H1 (cell line): ENCODE results near the gene RUFY3. TPM values are rescaled to one million over a fixed set of nuclear protein-coding genes. Genes with fewer than 3 reads are reported as not detected.

Experiments used
- CHD2 ChIP-seq: IDR thresholded peaks from 2 replicates; pipeline ENCODE4 v1.6.1; 2012; ENCODE audit warnings: low read length, improper control_type of control experiment
- CREB1 ChIP-seq: IDR thresholded peaks from 2 replicates; pipeline ENCODE4 v1.6.1; 2012; ENCODE audit warnings: inconsistent platforms
- GTF2F1 ChIP-seq: IDR thresholded peaks from 2 replicates; pipeline ENCODE4 v1.6.1; 2012; ENCODE audit warnings: low read depth, low read length, improper control_type of control experiment, borderline replicate concordance
- HDAC6 ChIP-seq: IDR thresholded peaks from one replicate; pipeline ENCODE4 v1.7.1; 2012; ENCODE audit warnings: low read depth, mild to moderate bottlenecking, inconsistent platforms, low read length, moderate library complexity
- NRF1 ChIP-seq: IDR thresholded peaks from 2 replicates; pipeline ENCODE4 v1.6.1; 2011; ENCODE audit warnings: mild to moderate bottlenecking, low read depth, low read length, improper control_type of control experiment
- PHF8 ChIP-seq: fragments of 200-600 bp; sonication (generic); conservative IDR thresholded peaks from 2 replicates; pipeline ENCODE4 v1.7.1; 2012; ENCODE audit warnings: low read depth, mild to moderate bottlenecking, inconsistent platforms, low read length, moderate library complexity
- SIN3A ChIP-seq, 2 experiments: IDR thresholded peaks in 1 of 2; conservative IDR thresholded peaks in 1 of 2; 2 replicates each; pipeline ENCODE4 v1.6.1; 2011 to 2012; ENCODE audit warnings: low read length in 2 of 2, improper control_type of control experiment in 1 of 2, low read depth in 1 of 2, mild to moderate bottlenecking in 1 of 2
- TAF1 ChIP-seq: IDR thresholded peaks from 2 replicates; pipeline ENCODE4 v1.6.1; 2011; ENCODE audit warnings: mild to moderate bottlenecking, low read depth, low read length
- TCF12 ChIP-seq: IDR thresholded peaks from 2 replicates; pipeline ENCODE4 v1.6.1; 2011; ENCODE audit warnings: low read depth, mild to moderate bottlenecking, low read length
- TEAD4 ChIP-seq: IDR thresholded peaks from 2 replicates; pipeline ENCODE4 v1.6.1; 2012; ENCODE audit warnings: low read depth, low read length, inconsistent platforms, mixed read lengths
- YY1 ChIP-seq: IDR thresholded peaks from 2 replicates; pipeline ENCODE4 v1.6.1; 2011; ENCODE audit warnings: low read depth, mild to moderate bottlenecking, low read length
- polyA plus RNA-seq, 7 experiments: library from polyadenylated mRNA; depleted of rRNA in 3 of 7; stranded (reverse) in 5 of 7; unstranded in 2 of 7; fragments of >200 nt in 5 of 7; fragments of 200-250 nt in 2 of 7; gene quantifications; 1 replicate in 5 of 7; 2 replicates in 1 of 7; 4 replicates in 1 of 7; pipeline versions ENCODE4 v1.2.1 to v1.2.3, GENCODE V29; 2011 to 2013; ENCODE audit warnings: missing spikeins in 2 of 7, mixed read lengths in 2 of 7
- total RNA-seq: library from RNA; stranded (reverse); fragmentation: NEBNext Ultra II Directional; extraction: Animal tissue kit (Norgen Biotek cat#: 25700); gene quantifications from 2 replicates; pipeline ENCODE4 v1.2.1, GENCODE V29; 2021

RUFY3 gene
- total and polyA plus RNA-seq, 2 of the 8 experiments (the other 6 are each of a cell fraction or from before 2014, with no cell fraction given), result 7.8 to 33.1 TPM

- TF ChIP-seq GTF2F1 (no peak), CHD2 (peak; percentile 26; the same call in 1 of the 2 replicates), SIN3A (conservative IDR thresholded peaks at IDR 0.05 in 1 of 2, IDR thresholded peaks at IDR 0.05 in 1 of 2; ENCODE audit: low read depth in 1 of 2, low read length in 2 of 2) (peak in 1 of 2 experiments; percentile 36; a peak in 2 of 4 replicates), NRF1 (no peak), HDAC6 (no peak), YY1 (no peak), TAF1 (no peak), TEAD4 (no peak), TCF12 (no peak), PHF8 (peak; percentile 69), CREB1 (no peak)
These were observed 16.4 kb upstream of the RUFY3 start (continued) for GRCh38 chr4:70705183-70706043.
